GM23248 (cell line): ENCODE results near the gene ATG7. TPM values are rescaled to one million over a fixed set of nuclear protein-coding genes. Genes with fewer than 3 reads are reported as not detected.
"Not testable (repeated sequence)": the region's sequence is repeated elsewhere in the genome, so short reads cannot be mapped to it uniquely, and the experiment has no call there.

ENCODE experiments used
- DNase-seq: peaks from one replicate; pipeline ENCODE4 v3.0.0-alpha.2; 2015
- H2AFZ ChIP-seq: fragments of 200-600 bp; sonication (generic); 2 replicates; pipeline ENCODE4 v1.6.1; 2016; ENCODE audit warnings: antibody characterized with exemption
- H3F3A ChIP-seq: fragments of 200-600 bp; sonication (generic); 2 replicates; pipeline ENCODE4 v1.6.1; 2016; ENCODE audit warnings: mild to moderate bottlenecking, antibody characterized with exemption, mixed run types; ENCODE audit not compliant: insufficient read depth
- H3K27ac ChIP-seq: fragments of 200-600 bp; sonication (generic); 2 replicates; pipeline ENCODE4 v1.5.1; 2016; ENCODE audit warnings: mild to moderate bottlenecking
- H3K27me3 ChIP-seq: fragments of 200-600 bp; sonication (generic); replicated peaks from 2 replicates; pipeline ENCODE4 v1.6.1; 2016; ENCODE audit warnings: mild to moderate bottlenecking; ENCODE audit not compliant: insufficient read depth
- H3K36me3 ChIP-seq: fragments of 200-600 bp; sonication (generic); 2 replicates; pipeline ENCODE4 v1.6.1; 2016; ENCODE audit warnings: low read depth, mild to moderate bottlenecking
- H3K4me1 ChIP-seq: fragments of 200-600 bp; sonication (generic); 2 replicates; pipeline ENCODE4 v1.6.1; 2016; ENCODE audit warnings: mild to moderate bottlenecking; ENCODE audit not compliant: insufficient read depth
- H3K4me2 ChIP-seq: fragments of 200-600 bp; sonication (generic); one replicate; pipeline ENCODE4 v1.6.1; 2016; ENCODE audit warnings: mild to moderate bottlenecking; ENCODE audit not compliant: unreplicated experiment
- H3K4me3 ChIP-seq: fragments of 200-600 bp; sonication (generic); 2 replicates; pipeline ENCODE4 v1.5.1; 2016; ENCODE audit warnings: mild to moderate bottlenecking
- H3K79me2 ChIP-seq: fragments of 200-600 bp; sonication (generic); 2 replicates; pipeline ENCODE4 v1.6.1; 2016; ENCODE audit warnings: mild to moderate bottlenecking; ENCODE audit not compliant: insufficient read depth
- H3K9ac ChIP-seq: fragments of 200-600 bp; sonication (generic); 2 replicates; pipeline ENCODE4 v1.6.1; 2016; ENCODE audit warnings: mild to moderate bottlenecking
- H3K9me2 ChIP-seq: fragments of 200-600 bp; sonication (generic); 2 replicates; pipeline ENCODE4 v1.6.1; 2016; ENCODE audit warnings: mixed run types, mild to moderate bottlenecking, moderate library complexity; ENCODE audit not compliant: insufficient read depth
- H3K9me3 ChIP-seq: fragments of 200-600 bp; sonication (generic); one replicate; pipeline ENCODE4 v1.6.1; 2017; ENCODE audit warnings: low read depth
- H4K20me1 ChIP-seq: fragments of 200-600 bp; sonication (generic); 2 replicates; pipeline ENCODE4 v1.6.0; 2016; ENCODE audit not compliant: insufficient read depth
- EZH2 ChIP-seq: fragments of 200-600 bp; sonication (generic); IDR thresholded peaks from 2 replicates; pipeline ENCODE4 v1.6.1; 2018; ENCODE audit warnings: antibody characterized with exemption, mild to moderate bottlenecking; ENCODE audit not compliant: insufficient read depth, poor library complexity, severe bottlenecking
- EZH2phosphoT487 ChIP-seq: fragments of 200-600 bp; sonication (generic); IDR thresholded peaks from 2 replicates; pipeline ENCODE4 v1.6.1; 2018; ENCODE audit warnings: antibody characterized with exemption, moderate library complexity, mild to moderate bottlenecking, low read depth; ENCODE audit not compliant: insufficient read depth
- WGBS, 2 experiments: methylation state at CpG; one replicate each; pipeline ENCODE4 v1.1.6; 2015 to 2017; ENCODE audit warnings: low lambda C conversion rate in 2 of 2, low coverage in 1 of 2; ENCODE audit errors: missing lambda C conversion rate in 2 of 2; 5-methylcytosine and 5-hydroxymethylcytosine counted together
- in situ Hi-C: fragments of 300-500 bp; cut with MboI; formaldehyde crosslinking; loops from 2 replicates; pipeline ENCODE4 v1.15.0; 2020
- polyA plus RNA-seq: library from polyadenylated mRNA; unstranded; fragments of >200 nt; fragmentation: Nextera tagmentation; extraction: Ambion mirVana; gene quantifications from 2 replicates; pipeline ENCODE4 v1.2.1, GENCODE V29; 2016
- total RNA-seq: library from RNA; depleted of rRNA; stranded (reverse); fragments of >200 nt; shearing (Covaris generic); gene quantifications from 2 replicates; pipeline ENCODE4 v1.2.3, GENCODE V29; 2014

ATG7 gene
- total and polyA plus RNA-seq, 2 experiments from 2014 or later, result 40.5 to 67.5 TPM

DNA sequence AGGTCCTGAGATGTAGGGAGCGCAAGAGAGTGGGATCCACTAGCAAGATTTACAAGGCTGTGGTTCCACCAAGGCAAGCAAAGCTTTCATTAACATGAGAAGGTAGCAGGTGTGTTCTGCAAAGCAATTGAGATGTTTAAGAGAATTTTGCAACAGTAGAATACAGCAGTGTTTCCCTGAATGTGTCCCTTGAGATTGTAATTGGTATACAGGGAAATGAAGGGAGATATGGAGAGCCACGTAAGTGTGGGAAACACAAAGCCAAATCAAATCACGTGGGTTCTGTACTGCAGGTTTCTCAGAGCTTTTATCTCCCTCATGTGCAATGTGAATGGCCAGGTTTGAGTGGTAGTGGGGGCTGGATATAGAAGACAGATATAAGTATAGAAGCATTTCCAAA is 67.3 kb downstream of the ATG7 start:
- Histone ChIP-seq H3K79me2 (no peaks in the 10 kb centered on the region), H3K36me3 (0 out of 2 replicates have a peak, but pooled peaks cover 6% of the 10 kb centered on the region), H3K4me3 (no peak overlapping the region), H3K9me2 (no peaks in the 10 kb centered on the region), H3K9ac (no peak overlapping the region), H3K4me2 (no peak overlapping the region), H3F3A (no peaks in the 10 kb centered on the region), H2AFZ (no peak overlapping the region), H3K9me3 (no peaks in the 10 kb centered on the region), H3K27me3 (no peaks in the 10 kb centered on the region), H4K20me1 (no peaks in the 10 kb centered on the region), H3K4me1 (no peaks in the 10 kb centered on the region), H3K27ac (no peak overlapping the region)
- WGBS, 2 experiments, result 93 to 100% methylated on average over 3 of the region's 3 CpGs
- no peak for DNase-seq
- no peak for TF ChIP-seq EZH2phosphoT487
- no peak for TF ChIP-seq EZH2
- in situ Hi-C loops, result loop anchor here (10.0 to 25.0 kb wide), 4 partner anchors 177 to 577 kb away; partner anchors contain the start of gene HRH1

DNA sequence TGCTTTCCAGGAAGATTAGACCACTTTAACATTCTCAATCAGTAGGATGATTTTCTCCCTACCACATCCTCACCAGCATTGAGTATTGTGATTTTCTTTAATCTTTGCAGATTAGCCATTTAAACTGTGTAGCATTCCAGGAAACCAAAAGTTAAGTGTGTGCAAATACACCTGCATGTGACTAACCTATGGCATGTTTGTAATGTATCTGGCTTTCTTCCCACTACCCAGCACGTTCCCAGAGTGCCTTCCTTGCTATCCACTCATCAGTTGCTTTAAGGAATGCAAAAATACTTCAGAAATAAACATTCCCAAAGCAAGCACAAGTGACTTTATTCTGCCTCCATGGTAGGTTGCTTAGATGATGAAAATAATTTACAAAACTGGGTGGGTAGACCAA is 74.2 kb downstream of the ATG7 start:
- Histone ChIP-seq H3K36me3 (0 out of 2 replicates have a peak, but pooled peaks cover 6% of the 10 kb centered on the region), H3K4me2 (no peak overlapping the region), H3K79me2 (no peaks in the 10 kb centered on the region), H3K9ac (no peak overlapping the region), H3K9me3 (no peaks in the 10 kb centered on the region), H4K20me1 (no peaks in the 10 kb centered on the region), H3F3A (peaks cover 19% of the 10 kb centered on the region), H3K27ac (no peak overlapping the region), H2AFZ (no peak overlapping the region), H3K4me1 (peaks cover 22% of the 10 kb centered on the region), H3K27me3 (no peaks in the 10 kb centered on the region), H3K9me2 (no peaks in the 10 kb centered on the region), H3K4me3 (no peak overlapping the region)
- no peak for DNase-seq
- WGBS, 2 experiments, result 74 to 81% methylated on average over 1 of the region's 1 CpG
- TF ChIP-seq EZH2, result no peak
- TF ChIP-seq EZH2phosphoT487, result no peak
- in situ Hi-C loops, result loop anchor here (25.0 kb wide), 3 partner anchors 184 to 584 kb away; partner anchors contain the start of gene HRH1

DNA sequence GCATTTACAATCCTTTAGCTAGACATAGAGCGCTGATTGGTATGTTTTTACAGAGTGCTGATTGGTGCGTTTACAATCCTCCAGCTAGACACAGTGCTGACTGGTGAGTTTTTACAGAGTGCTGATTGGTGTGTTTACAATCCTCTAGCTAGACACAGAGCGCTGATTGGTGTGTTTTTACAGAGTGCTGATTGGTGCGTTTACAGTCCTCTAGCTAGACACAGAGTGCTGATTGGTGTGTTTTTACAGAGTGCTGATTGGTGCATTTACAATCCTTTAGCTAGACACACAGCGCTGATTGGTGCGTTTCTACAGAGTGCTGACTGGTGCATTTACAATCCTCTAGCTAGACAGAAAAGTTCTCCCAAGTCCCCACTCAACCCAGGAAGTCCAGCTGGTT is 76.7 kb downstream of the ATG7 start:
- H3K9ac ChIP-seq, H3K79me2 ChIP-seq, DNase-seq, H3K9me3 ChIP-seq, H2AFZ ChIP-seq, H3K27me3 ChIP-seq, H3K27ac ChIP-seq, H3K4me2 ChIP-seq, H3K36me3 ChIP-seq, H4K20me1 ChIP-seq, H3K4me3 ChIP-seq, H3K9me2 ChIP-seq: not testable (repeated sequence)
- Histone ChIP-seq H3F3A (peaks cover 19% of the 10 kb centered on the region), H3K4me1 (peaks cover 22% of the 10 kb centered on the region)
- in situ Hi-C loops, result loop anchor here (25.0 kb wide), 3 partner anchors 187 to 587 kb away; partner anchors contain the start of gene HRH1
- 96 to 100% methylated on average over 6 of the region's 6 CpGs for WGBS, 2 experiments

DNA sequence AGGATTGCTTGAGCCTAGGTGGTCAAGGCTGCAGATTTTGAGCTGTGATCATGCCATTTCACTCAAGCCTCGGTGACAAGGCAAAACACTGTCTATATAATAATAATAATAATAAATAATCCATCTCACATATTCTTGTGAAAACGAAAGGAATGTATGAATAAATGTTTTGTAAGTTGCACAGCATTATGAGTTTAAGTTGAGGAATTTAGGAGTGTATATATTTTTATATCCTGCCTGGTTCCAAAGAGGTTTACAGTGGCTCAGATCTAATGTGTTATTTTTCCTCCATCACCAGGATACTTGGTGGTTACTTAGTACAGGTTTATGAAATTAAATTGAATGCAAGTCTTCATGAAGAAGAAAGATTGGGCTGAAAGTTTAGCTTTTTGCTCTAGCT is 77.2 kb downstream of the ATG7 start:
- Histone ChIP-seq H3K27ac (peak overlapping the region; percentile 13; the same call in 1 of the 2 replicates), H3K4me1 (peaks cover 22% of the 10 kb centered on the region), H3K9me2 (no peaks in the 10 kb centered on the region), H3K4me3 (no peak overlapping the region), H3K27me3 (no peaks in the 10 kb centered on the region), H4K20me1 (no peaks in the 10 kb centered on the region), H2AFZ (no peak overlapping the region), H3K9ac (no peak overlapping the region), H3K4me2 (peak overlapping the region; percentile 8), H3K79me2 (no peaks in the 10 kb centered on the region; the same call in none of the 2 replicates), H3F3A (peaks cover 19% of the 10 kb centered on the region), H3K9me3 (no peaks in the 10 kb centered on the region), H3K36me3 (0 out of 2 replicates have a peak, but pooled peaks cover 4% of the 10 kb centered on the region)
- DNase-seq, result peak; percentile 16
- no peak for TF ChIP-seq EZH2phosphoT487
- TF ChIP-seq EZH2, result no peak
- 86 to 88% methylated on average over 2 of the region's 2 CpGs for WGBS, 2 experiments
- in situ Hi-C loops, result loop anchor here (25.0 kb wide), 3 partner anchors 187 to 587 kb away; partner anchors contain the start of gene HRH1

DNA sequence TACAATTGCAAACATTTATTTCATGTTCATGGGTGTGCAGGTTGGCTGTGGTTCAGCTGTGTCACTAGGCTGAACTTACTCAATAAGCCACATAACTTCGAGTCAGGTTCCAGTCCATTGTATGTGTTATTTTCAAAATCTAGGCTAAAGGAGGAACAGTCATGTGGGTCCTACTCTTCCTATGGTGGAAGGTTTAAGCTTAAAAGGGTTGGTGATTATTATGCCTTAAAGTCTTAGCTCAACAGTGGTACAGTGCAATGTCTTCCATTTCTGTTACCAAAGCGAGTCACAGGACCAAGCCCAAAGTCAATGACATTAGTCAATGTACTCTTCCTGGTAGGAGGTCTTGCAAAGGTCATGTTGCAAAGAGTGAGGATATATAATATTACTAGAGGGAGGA is 78.2 kb downstream of the ATG7 start:
- 70 to 88% methylated on average over 2 of the region's 2 CpGs for WGBS, 2 experiments
- peaks cover 19% of the 10 kb centered on the region for H3F3A ChIP-seq

More for the DNA sequence above, 78.2 kb downstream of the ATG7 start:
- no peak for TF ChIP-seq EZH2
- H3K4me2 ChIP-seq, result peak overlapping the region; percentile 8
- no peaks in the 10 kb centered on the region for H3K9me3 ChIP-seq
- H3K27me3 ChIP-seq, result no peaks in the 10 kb centered on the region
- H3K27ac ChIP-seq, result peak overlapping the region; percentile 13; the same call in 1 of the 2 replicates
- H3K9ac ChIP-seq, result no peak overlapping the region
- H3K9me2 ChIP-seq, result no peaks in the 10 kb centered on the region
- H2AFZ ChIP-seq, result no peak overlapping the region
- H3K36me3 ChIP-seq, result peaks cover 4% of the 10 kb centered on the region; the same call in 1 of the 2 replicates
- H4K20me1 ChIP-seq, result no peaks in the 10 kb centered on the region; the same call in 1 of the 2 replicates
- H3K4me3 ChIP-seq, result no peak overlapping the region
- peaks cover 22% of the 10 kb centered on the region for H3K4me1 ChIP-seq
- no peaks in the 10 kb centered on the region; the same call in none of the 2 replicates for H3K79me2 ChIP-seq
- peak; percentile 55 for DNase-seq
- in situ Hi-C loops, result no loop called here
